ENCODE measurements around the gene CEP112.

Gene CEP112

GRCh38 chr17:66175892-66176291, 16.0 kb downstream of the CEP112 start:
- Histone ChIP-seq H3K27ac (no peak overlapping the region), H3K9me3 (ENCODE audit: severe bottlenecking) (no peaks in the 10 kb centered on the region), H3K36me3 (no peaks in the 10 kb centered on the region), H3K4me3 (ENCODE audit: low read depth, low read length) (no peak overlapping the region), H3K27me3 (ENCODE audit: insufficient read depth, low read depth, severe bottlenecking) (no peaks in the 10 kb centered on the region)
- no peak for DNase-seq
- TF ChIP-seq CTCF (IDR thresholded peaks at IDR 0.05; ENCODE audit: low read depth, low read length): no peak

GRCh38 chr17:66172691-66173223, 19.2 kb downstream of the CEP112 start:
- no peak for DNase-seq
- no peaks in the 10 kb centered on the region for H3K27me3 ChIP-seq (ENCODE audit: insufficient read depth, low read depth, severe bottlenecking)
- no peak for TF ChIP-seq CTCF (IDR thresholded peaks at IDR 0.05; ENCODE audit: low read depth, low read length)
- no peaks in the 10 kb centered on the region for H3K36me3 ChIP-seq
- H3K4me3 ChIP-seq (ENCODE audit: low read depth, low read length): no peak overlapping the region
- H3K9me3 ChIP-seq (ENCODE audit: severe bottlenecking): no peaks in the 10 kb centered on the region
- H3K27ac ChIP-seq: no peak overlapping the region

GRCh38 chr17:66172144-66172543, 19.8 kb downstream of the CEP112 start:
- no peak overlapping the region for H3K27ac ChIP-seq
- TF ChIP-seq CTCF (IDR thresholded peaks at IDR 0.05; ENCODE audit: low read depth, low read length): no peak

GRCh38 chr17:66171692-66172091, 20.2 kb downstream of the CEP112 start:
- Histone ChIP-seq H3K4me3 (ENCODE audit: low read depth, low read length) (no peak overlapping the region), H3K27ac (no peak overlapping the region), H3K36me3 (no peaks in the 10 kb centered on the region), H3K27me3 (ENCODE audit: insufficient read depth, low read depth, severe bottlenecking) (no peaks in the 10 kb centered on the region), H3K9me3 (ENCODE audit: severe bottlenecking) (no peaks in the 10 kb centered on the region)
- TF ChIP-seq CTCF (IDR thresholded peaks at IDR 0.05; ENCODE audit: low read depth, low read length): no peak
- no peak for DNase-seq

More at GRCh38 chr17:66172144-66172543, 19.8 kb downstream of the CEP112 start:
- DNase-seq: no peak
- H3K9me3 ChIP-seq (ENCODE audit: severe bottlenecking): no peaks in the 10 kb centered on the region
- H3K36me3 ChIP-seq: no peaks in the 10 kb centered on the region
- no peaks in the 10 kb centered on the region for H3K27me3 ChIP-seq (ENCODE audit: insufficient read depth, low read depth, severe bottlenecking)
- H3K4me3 ChIP-seq (ENCODE audit: low read depth, low read length): no peak overlapping the region

GRCh38 chr17:66171172-66171571, 20.8 kb downstream of the CEP112 start:
- no peak overlapping the region for H3K4me3 ChIP-seq (ENCODE audit: low read depth, low read length)
- no peak overlapping the region for H3K27ac ChIP-seq
- no peak for DNase-seq
- no peak for TF ChIP-seq CTCF (IDR thresholded peaks at IDR 0.05; ENCODE audit: low read depth, low read length)
- no peaks in the 10 kb centered on the region for H3K9me3 ChIP-seq (ENCODE audit: severe bottlenecking)
- no peaks in the 10 kb centered on the region for H3K36me3 ChIP-seq
- H3K27me3 ChIP-seq (ENCODE audit: insufficient read depth, low read depth, severe bottlenecking): no peaks in the 10 kb centered on the region

GRCh38 chr17:66169839-66170238, 22.1 kb downstream of the CEP112 start:
- DNase-seq: no peak
- no peaks in the 10 kb centered on the region for H3K27me3 ChIP-seq (ENCODE audit: insufficient read depth, low read depth, severe bottlenecking)
- no peaks in the 10 kb centered on the region for H3K36me3 ChIP-seq
- H3K4me3 ChIP-seq (ENCODE audit: low read depth, low read length): no peak overlapping the region
- H3K27ac ChIP-seq: no peak overlapping the region
- no peak for TF ChIP-seq CTCF (IDR thresholded peaks at IDR 0.05; ENCODE audit: low read depth, low read length)
- no peaks in the 10 kb centered on the region for H3K9me3 ChIP-seq (ENCODE audit: severe bottlenecking)
